ENCODE measurements around the gene CNTNAP5.

GRCh38 chr2:124281541-124281940 is 256.5 kb downstream of the CNTNAP5 start:
- TF ChIP-seq CTCF (IDR thresholded peaks at IDR 0.05; ENCODE audit: low read depth, low read length) = no peak
- TF ChIP-seq POLR2A (IDR thresholded peaks at IDR 0.05; ENCODE audit: extremely low read depth, insufficient read length) = no peak
- no peak for TF ChIP-seq MYC (IDR thresholded peaks at IDR 0.05; ENCODE audit: low read depth, low read length)
- no peak for TF ChIP-seq MAX (IDR thresholded peaks at IDR 0.05; ENCODE audit: low read depth, low read length)
